ENCODE measurements around the gene DLAT.

DNA sequence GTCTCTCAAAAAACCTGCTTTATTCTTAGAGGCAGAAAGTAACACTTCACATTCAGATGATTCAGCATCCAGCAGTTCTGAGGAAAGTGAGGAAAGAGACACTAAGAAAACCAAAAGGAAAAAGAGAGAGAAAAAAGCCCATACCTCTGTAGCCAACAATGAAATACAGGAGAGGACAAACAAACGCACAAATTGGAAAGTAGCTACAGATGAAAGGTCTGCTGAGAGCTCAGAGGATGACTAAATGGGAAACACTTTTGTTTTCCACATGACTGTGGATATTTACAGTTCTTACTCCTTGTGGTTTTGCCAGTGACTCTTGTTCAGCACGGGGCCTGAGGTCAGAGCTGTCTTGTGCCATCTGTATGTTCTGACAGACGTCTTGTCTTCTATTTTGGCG is 57.5 kb downstream of the DLAT start:
- TF ChIP-seq EZH2 (IDR thresholded peaks at IDR 0.05; ENCODE audit: borderline replicate concordance, low read length), result no peak
- TF ChIP-seq, protein P1, sequence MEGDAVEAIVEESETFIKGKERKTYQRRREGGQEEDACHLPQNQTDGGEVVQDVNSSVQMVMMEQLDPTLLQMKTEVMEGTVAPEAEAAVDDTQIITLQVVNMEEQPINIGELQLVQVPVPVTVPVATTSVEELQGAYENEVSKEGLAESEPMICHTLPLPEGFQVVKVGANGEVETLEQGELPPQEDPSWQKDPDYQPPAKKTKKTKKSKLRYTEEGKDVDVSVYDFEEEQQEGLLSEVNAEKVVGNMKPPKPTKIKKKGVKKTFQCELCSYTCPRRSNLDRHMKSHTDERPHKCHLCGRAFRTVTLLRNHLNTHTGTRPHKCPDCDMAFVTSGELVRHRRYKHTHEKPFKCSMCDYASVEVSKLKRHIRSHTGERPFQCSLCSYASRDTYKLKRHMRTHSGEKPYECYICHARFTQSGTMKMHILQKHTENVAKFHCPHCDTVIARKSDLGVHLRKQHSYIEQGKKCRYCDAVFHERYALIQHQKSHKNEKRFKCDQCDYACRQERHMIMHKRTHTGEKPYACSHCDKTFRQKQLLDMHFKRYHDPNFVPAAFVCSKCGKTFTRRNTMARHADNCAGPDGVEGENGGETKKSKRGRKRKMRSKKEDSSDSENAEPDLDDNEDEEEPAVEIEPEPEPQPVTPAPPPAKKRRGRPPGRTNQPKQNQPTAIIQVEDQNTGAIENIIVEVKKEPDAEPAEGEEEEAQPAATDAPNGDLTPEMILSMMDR (conservative IDR thresholded peaks at IDR 0.05 in 1 of 2, IDR thresholded peaks at IDR 0.05 in 1 of 2; ENCODE audit: extremely low read depth in 1 of 2, insufficient read depth in 1 of 2, low read depth in 1 of 2, low read length in 2 of 2), result no peak

All from mammary epithelial cell (primary cell).